NCI-H82 treated with DMSO at 0.1 percent for 48 hours (cell line): ENCODE data around the gene AGRN.
A peak's percentile ranks its signal among the peaks of the same experiment; 100 is the strongest.
"Not testable (repeated sequence)": the region's sequence is repeated elsewhere in the genome, so short reads cannot be mapped to it uniquely, and the experiment has no call there.

Experiments used
- DNase-seq: peaks from one replicate; lab custom pipeline; 2025; ENCODE audit not compliant: unreplicated experiment; lab: John Stamatoyannopoulos, UW

Gene AGRN

DNA sequence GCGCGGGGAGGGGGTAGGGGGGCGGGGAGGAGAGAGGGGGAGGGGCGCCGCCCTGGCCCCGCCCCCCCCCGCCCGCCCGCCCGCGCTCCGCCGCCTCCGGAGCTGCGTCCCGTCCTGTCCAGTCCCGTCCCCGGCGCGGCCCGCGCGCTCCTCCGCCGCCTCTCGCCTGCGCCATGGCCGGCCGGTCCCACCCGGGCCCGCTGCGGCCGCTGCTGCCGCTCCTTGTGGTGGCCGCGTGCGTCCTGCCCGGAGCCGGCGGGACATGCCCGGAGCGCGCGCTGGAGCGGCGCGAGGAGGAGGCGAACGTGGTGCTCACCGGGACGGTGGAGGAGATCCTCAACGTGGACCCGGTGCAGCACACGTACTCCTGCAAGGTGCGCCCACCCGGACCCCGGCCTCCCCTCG lies at the start of gene AGRN:
TSS of gene AGRN (plus strand) at position 121 of the 405 bp plus-strand sequence. CDS start at position 174, 53 bp downstream.
- DNase-seq: no peak

DNA sequence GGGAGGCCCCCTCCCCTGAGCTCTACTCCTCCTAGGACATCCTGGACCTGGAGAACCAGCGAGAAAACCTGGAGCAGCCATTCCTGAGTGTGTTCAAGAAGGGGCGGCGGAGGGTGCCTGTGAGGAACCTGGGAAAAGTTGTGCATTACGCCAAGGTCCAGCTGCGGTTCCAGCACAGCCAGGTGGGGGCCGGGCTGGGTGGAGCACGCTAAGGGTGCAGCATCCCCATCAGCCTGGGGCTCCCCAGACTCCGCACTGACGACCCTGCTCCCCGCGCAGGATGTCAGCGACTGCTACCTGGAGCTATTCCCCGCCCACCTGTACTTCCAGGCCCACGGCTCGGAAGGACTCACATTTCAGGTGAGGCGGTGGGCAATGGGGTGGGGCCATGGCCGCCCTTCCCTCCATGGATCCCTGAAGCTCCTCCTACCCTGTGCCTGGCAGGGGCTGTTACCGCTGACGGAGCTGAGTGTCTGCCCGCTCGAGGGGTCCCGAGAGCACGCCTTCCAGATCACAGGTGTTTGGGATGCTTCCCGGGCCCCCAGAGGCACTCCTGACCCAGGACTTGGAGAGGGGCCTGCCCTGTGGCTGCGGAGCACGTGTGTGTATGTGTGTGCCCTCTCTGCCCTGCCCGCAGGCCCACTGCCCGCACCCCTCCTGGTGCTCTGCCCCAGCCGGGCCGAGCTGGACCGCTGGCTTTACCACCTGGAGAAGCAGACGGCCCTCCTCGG lies 49.5 kb upstream of the AGRN start:
- no peak for DNase-seq

DNA sequence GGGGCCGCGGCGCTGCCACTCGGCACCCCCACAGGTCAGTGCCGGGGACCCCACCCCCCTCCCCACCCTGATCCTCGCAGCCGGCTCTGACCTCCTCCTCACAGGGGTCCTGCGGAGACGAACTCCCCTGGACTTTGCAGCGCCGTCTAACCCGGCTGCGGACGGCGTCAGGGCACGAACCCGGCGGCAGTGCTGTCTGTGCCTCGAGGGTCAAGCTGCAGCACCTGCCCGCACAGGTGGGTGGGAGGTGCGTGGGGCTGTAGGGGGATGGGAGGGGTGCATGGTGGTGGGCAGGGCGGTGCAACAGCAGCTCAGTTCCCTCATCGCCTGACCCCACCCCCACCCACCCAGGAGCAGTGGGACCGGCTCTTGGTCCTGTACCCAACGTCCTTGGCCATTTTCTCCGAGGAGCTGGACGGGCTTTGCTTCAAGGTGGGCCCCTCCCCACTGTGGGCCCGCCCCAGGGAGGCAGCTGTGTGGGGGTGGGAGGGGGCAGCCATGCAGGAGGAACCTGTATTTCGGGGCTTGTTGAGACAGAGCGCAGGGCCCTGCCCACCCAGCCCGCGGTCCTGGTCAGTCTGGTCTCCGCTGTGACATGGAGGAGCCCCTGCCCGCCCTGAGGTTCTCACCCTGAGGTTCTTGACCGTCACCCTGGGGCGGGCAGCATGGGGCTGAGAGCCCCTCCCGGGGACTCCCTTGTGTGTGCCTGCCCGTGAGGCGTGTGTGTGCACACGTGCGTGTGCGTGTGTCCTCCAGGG lies 48.8 kb upstream of the AGRN start:
- no peak for DNase-seq

DNA sequence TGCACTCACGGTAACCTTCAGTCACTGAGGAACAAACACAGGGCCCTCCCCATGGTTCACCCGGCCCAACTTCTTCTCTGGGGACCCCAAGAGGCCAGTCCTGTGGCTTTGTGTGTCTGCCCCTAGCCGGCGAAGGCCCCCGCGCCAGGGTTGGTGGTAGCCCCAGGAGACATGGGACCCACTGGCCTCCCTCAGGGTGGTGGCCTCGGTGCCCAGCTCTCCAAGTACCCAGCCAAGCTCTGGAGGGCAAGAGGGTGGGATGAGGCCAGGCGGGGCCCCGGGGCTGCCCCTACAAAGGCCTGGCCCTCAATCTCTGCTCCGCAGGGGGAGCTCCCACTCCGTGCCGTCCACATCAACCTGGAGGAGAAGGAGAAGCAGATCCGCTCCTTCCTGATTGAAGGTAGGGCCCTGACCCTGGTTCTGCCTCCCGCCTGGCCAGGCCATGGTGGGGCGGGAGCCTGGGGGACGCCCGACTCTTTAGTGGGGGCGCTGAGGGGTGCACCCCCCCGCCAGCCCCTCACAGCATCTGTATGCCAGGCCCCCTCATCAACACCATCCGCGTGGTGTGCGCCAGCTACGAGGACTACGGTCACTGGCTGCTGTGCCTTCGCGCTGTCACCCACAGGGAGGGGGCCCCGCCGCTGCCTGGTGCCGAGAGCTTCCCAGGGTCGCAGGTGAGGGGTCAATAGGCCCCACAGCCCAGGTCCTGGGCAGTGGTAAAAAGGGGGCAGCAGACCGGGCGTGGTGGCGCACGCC lies 48.0 kb upstream of the AGRN start:
- no peak for DNase-seq

DNA sequence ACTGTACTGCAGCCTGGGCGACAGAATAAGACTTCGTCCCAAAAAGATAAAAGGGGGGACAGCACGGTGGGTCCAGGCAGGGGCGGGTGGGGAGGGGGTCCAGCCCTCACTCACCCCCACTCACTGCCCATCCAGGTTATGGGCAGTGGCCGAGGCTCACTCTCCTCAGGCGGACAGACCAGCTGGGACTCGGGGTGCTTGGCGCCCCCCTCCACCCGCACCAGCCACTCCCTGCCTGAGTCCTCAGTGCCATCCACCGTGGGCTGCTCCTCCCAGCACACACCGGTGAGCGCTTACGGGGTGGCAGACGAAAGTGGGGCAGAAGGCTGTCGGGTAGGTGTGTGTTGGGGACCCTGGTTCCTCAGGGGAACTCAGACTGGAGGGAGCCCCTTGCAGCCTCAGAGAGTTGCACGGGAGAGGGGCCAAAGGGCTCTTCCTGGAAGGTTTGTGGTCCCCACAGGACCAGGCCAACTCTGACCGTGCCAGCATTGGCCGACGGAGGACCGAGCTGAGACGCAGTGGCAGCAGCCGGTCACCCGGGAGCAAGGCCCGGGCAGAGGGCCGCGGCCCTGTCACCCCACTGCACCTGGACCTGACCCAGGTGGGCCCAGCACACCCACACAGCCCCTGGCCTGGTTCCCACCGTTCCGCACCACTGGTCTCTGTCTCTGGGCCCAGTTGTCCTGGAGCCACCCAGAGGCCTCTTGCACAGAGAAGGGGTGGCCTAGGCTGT lies 47.0 kb upstream of the AGRN start:
- DNase-seq: no peak

DNA sequence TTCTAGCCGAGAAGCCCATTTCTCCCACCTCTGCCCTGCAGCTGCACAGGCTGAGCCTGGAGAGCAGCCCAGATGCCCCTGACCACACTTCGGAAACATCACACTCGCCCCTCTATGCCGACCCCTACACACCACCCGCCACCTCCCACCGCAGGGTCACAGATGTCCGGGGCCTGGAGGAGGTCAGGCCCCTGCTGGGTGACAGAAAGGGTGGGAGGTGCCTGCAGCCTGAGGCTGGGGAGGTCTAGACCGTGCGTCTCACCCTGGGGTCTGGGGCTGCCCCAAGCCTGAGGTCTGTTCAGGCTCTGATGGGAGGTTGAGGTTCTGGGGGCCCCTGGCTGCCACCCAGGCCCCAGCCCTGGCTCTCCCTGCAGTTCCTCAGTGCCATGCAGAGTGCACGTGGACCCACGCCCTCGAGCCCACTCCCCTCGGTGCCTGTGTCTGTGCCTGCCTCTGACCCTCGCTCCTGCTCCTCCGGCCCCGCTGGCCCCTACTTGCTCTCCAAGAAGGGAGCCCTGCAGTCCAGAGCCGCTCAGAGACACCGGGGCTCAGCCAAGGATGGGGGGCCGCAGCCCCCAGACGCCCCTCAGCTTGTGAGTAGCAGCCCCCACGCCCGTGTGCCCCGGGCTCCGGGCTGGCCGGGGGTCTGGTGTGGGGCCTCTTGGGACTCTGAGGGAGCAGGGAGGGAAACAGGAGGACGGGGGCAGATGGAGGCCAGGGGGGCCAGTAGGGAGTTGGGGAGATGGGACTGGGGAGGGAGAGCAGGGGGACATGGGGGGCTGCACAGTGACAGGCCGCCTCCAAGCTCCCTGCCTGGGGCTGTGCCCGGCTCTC lies 46.2 kb upstream of the AGRN start:
- DNase-seq: no peak

DNA sequence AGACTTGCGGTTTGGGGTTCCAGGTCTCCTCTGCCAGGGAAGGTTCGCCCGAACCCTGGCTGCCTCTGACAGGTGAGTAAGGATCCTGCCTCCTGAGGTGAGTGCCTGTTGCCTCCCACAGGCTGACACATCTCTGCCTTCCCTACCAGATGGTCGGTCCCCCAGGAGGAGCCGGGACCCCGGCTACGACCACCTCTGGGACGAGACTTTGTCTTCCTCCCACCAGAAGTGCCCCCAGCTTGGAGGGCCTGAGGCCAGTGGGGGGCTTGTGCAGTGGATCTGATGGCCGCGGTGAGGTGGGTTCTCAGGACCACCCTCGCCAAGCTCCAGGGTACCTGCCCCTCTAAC lies 45.7 kb upstream of the AGRN start:
- no peak for DNase-seq

DNA sequence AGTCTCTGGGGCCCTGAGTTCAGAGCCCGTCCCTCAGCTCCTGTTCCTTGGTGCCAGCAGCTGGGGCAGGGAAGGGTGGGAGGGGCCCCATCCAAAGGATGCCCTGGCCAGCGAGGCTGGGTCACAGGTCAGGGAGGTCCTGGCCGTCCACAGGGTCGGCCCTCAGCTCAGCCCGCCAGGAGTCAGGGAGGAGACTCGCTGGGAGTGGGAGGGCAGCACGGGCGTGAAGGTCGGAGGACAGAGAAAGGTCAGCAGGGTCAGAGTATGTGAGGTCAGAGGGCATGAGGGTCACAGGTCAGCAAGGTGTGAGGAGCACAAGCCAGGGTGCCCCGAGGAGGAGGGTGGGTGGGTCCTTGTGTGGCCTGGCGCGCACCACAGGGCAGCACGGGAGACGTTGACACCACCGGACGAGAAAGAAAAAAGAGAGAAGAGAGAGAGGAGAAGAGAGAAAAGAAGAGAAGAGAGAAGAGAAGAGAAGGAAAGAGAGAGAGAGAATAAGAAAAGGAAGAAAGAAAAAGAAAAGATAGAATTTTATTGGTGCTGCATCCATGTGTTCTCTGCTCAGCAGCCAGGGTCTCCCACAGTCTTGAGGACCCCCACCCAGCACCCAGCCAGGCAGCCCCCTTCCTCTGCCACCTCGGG lies 45.1 kb upstream of the AGRN start:
- DNase-seq: no peak

DNA sequence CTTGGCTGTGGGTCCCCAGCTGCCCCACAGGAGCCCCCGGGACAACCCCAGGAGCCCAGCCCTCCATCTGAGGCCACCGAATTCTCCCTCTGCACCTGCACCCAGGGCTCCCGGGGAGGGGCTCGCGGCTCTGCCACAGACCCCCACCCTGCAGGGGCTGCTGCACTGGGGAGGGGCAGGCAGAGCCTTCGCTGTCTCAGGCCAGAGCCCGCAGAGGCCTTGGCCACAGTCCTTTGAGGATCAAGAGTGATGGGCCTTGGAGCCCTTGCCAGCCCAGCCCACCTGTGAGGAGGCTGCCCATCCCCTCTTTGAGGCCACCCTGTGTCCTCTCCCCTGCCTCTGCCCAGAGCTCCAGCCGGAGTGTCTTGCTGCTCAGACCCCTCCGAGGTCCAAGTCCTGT lies 44.6 kb upstream of the AGRN start:
- no peak for DNase-seq

DNA sequence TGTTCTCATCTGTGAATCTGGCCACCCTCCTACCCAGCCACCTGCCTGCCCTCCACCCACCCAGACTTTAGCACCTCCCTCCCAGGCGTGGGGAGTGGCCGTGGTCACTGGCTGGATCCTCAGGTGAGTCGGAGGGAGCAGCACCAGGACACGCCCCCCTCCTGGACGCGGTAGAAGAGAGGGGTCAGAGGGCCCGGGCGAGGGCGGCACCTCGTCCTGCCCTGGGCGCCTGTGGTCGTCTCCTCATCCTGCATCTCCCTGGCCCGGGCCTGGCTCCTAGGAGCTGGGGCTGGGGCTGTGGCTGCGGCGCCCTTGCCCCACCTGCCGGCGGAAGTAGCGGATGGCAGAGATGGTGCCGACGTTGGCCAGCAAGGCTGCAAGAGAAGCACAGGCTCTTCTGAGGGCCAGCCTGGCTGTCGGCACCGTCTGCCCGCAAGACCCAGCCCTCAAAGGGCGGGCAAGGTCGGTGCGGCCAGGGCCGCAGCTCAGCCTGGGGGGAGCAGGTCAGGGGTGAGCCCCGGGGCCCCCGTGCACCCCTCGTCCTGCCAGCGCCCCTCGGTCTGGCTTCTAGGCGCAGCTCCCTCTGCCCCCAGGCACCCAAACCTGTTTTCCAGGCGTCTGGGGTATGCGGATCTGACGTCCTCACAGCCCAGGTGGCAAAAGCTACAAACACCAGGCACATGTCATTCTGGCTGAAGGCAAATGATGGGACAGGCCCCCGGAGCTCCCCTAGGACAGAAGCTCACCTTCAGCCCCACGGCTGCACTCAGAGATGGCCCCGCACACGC lies 43.8 kb upstream of the AGRN start:
- peak; percentile 29 for DNase-seq

DNA sequence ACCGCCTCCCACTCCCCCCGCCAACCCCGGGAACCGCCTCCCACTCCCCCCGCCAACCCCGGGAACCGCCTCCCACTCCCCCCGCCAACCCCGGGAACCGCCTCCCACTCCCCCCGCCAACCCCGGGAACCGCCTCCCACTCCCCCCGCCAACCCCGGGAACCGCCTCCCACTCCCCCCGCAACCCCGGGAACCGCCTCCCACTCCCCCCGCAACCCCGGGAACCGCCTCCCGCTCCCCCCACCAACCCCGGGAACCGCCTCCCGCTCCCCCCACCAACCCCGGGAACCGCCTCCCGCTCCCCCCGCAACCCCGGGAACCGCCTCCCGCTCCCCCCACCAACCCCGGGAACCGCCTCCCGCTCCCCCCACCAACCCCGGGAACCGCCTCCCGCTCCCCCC lies 43.1 kb upstream of the AGRN start:
- not testable (repeated sequence) for DNase-seq

DNA sequence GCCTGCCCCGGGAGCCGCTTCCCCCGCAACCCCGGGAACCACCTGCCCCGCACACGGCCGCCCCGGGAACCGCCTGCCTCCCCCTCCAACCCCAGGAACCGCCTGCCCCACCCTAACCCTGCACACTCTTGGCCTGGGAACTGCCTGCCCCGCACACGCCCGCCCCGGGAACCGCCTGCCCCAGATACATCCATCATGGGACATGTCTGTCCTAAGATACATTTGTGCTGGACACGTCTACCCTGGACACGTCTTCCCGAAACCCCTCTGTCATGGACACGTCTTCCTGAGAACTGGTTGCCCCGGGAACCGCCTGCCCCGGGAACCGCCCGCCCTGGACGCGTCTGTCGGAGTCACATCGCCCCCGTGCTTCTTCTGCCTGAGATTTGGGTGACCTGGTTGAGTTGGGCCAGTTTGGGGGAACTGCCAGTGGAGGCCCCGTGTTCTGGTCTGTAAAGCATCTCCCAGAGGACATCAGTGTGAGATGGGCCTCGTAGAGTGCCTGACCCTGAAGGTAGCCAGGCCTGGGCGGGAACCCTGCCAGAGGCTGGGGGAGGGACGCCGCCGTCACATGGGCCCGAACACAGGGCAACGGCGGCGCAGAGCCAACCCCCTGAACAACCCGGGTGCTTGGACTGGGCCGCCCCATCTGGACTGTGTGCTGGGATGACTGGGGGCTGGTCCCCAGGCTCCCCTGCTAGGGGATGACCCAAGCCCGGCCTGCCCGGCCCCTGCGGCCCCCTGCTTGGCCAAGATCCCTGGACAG lies 41.7 kb upstream of the AGRN start:
- no peak for DNase-seq

DNA sequence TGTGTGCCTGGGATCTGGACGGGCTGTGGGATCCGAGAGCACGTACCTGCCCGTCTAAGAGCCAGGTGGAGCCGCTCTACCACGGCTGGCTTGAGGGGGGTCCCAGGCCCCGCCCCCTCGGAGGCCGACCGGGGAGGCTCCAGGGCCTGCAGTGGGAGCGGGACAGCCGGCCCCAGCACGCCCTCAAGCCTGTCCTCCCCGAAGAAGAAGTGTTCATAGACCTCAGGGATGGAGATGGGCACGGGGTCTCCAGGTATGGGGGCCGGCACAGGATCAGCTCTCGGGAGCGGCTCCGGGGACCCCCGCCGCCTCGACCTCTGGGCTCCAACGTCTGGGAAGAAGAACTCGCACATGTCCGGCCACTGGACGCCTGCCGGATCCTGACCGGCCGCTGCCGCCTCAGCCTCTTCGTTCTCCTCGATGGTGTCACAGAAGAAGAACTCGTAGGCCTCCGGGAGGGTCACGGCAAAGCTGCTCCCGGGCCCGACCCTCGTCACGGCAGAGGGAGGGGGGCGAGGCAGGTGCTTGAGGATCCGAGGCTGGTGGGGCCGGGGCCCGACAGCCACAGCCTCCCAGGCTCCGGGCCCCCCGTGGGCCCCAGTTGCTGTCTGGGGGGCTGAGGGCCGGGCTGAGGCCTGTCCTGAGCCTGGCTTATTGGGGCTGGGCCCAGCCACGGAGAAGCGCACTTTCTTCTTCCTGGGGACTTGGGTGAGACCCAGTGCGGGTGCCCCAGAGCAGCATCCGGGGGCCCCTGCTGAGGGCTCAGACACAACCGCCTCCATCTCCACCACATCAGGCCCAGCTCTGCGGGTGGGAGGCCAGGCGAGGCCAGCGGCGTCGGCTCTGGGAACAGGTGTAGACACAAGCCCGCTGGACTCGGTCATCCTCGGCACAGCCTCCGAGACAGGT lies 40.8 kb upstream of the AGRN start:
- no peak for DNase-seq

DNA sequence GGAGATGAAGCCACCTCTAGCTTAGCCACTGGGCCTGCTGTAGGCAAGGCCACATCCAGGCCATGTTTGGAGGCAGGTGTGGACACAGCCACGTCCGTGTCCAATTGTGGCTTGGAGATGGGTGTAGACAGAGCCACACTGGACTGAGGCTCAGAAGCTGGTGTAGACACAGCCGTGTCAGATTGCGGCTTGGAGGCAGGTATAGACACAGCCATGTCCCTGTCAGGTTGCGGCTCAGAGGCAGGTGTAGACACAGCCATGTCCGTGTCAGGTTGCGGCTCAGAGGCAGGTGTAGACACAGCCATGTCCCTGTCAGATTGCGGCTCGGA lies 40.2 kb upstream of the AGRN start:
- DNase-seq: no peak

DNA sequence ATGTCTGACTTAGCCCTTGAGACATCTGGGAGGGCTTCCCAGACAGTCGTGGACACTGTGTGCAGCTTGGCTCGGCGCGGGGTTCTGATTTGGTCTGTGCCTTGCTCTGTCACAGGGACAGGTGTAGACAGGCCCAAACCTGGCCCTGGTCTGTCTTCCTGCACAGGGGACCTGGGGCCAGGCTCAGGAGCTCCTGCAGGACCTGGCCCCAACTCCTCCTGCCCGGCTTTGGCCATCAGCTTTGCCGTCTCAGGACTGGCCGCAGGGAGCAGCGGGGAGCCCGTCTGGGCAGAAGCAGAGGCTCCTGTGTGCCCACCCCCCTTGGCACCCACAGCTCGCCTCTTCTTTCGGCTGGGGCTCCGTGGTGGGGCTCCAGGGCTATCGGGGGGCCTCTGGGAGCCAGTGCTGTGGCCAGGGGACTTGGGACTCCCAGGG lies 39.8 kb upstream of the AGRN start:
- no peak for DNase-seq

DNA sequence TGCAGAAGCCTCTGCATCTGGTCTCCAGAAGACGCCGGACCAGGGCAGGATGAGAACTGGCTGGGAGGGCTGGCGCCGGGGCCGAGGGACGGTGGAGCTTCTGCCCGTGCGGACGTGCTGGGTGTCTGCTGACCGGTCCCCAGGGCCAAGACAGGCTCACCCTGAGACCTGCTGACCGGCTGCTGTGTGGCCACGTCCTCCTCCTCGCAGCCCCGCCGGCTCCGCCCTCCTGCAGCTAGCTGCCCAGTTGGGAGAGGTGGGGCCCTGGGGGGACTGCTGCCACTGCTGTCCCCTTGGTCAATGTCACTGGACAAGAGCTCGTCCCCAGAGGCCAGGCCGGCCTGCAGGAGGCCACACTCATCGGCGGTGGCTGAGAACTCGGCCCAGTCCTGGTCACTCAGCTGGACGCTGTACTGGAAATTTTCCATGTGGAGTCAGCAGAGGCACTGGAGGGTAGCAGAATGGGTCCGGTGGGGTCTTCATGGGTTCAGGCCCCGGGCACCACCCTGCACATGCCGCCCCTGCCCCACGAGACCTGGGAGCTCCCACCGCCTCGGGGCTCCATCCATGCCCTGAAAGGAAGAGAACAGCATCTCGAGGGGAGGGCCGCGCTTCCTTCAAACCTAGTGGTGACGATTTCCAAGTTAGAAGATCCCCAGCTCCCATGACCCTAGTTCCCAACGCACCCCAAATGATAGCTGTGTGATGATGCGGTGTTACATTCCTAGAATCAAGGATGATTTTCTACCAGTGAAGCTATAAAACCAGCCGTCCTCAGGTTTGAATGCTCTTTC lies 39.1 kb upstream of the AGRN start:
- no peak for DNase-seq

DNA sequence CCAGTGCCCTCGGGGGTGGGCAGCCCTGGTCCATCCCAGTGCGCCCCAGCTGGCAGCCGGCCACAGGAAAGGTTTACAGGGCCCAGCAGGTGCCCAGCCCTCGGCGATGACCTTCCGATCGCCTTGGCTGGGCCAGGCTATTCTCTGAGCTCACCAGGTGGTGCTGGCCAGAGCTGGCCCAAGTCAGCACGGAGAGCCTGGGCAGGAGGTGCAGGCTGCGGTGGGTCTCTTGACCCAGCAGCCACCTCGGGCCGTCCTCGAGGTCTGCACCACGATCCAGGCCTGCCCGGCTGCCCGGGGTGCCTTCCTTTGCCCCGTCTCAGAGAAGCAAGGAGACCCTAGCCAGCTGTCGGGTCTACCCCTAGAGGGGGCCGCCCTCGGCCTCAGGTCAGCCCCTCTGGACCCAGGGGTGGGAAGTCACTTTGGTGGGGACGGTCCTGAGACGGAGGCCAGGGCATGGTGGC lies 38.4 kb upstream of the AGRN start:
- DNase-seq: no peak
